K562 (cell line): ENCODE data around the gene PCDHA10.
"Not testable (repeated sequence)": the region's sequence is repeated elsewhere in the genome, so short reads cannot be mapped to it uniquely, and the experiment has no call there.

Experiments used
- BACH1 ChIP-seq: fragments of 200-800 bp; sonication (Bioruptor generic); IDR thresholded peaks from 2 replicates; pipeline ENCODE4 v1.6.1; 2016; ENCODE audit warnings: missing genetic modification characterization, missing compliant biosample characterization
- CREB1 ChIP-seq, 2 experiments: sonication (generic) in 1 of 2; formaldehyde crosslinking in 1 of 2; IDR thresholded peaks; 2 replicates each; pipeline versions ENCODE4 v1.6.1 to v1.8.0; 2012 to 2022; ENCODE audit warnings: inconsistent platforms in 1 of 2, mild to moderate bottlenecking in 1 of 2, missing genetic modification reagents in 1 of 2, moderate library complexity in 1 of 2
- CTCF ChIP-seq, 3 experiments: IDR thresholded peaks in 2 of 3; conservative IDR thresholded peaks in 1 of 3; 2 replicates each; pipeline ENCODE4 v1.5.1; 2011 to 2012; ENCODE audit warnings: low read length in 3 of 3, mild to moderate bottlenecking in 3 of 3, control low read depth in 2 of 3, improper control_type of control experiment in 1 of 3, inconsistent platforms in 1 of 3, low read depth in 1 of 3, mixed read lengths in 1 of 3, moderate library complexity in 1 of 3; ENCODE audit not compliant: insufficient read depth in 2 of 3
- ETV6 ChIP-seq, 3 experiments: fragments of 150-350 bp in 1 of 3; sonication (generic) in 1 of 3; formaldehyde crosslinking in 1 of 3; IDR thresholded peaks; 2 replicates each; pipeline versions ENCODE4 v1.6.1 to v1.8.0; 2014 to 2022; ENCODE audit warnings: borderline replicate concordance in 2 of 3, low read depth in 2 of 3, antibody characterized with exemption in 1 of 3, low read length in 1 of 3, mild to moderate bottlenecking in 1 of 3, missing genetic modification reagents in 1 of 3
- GABPA ChIP-seq: fragments of 200-800 bp; sonication (Bioruptor generic); conservative IDR thresholded peaks from 2 replicates; pipeline ENCODE4 v1.6.1; 2016; ENCODE audit warnings: low read depth, missing genetic modification characterization, missing compliant biosample characterization
- JUN ChIP-seq, 2 experiments: sonication (generic) in 1 of 2; formaldehyde crosslinking in 1 of 2; IDR thresholded peaks; 2 replicates each; pipeline versions ENCODE4 v1.6.1 to v1.8.0; 2012 to 2022; ENCODE audit warnings: borderline replicate concordance in 2 of 2, mild to moderate bottlenecking in 2 of 2, improper control_type of control experiment in 1 of 2, low read depth in 1 of 2, low read length in 1 of 2, missing genetic modification reagents in 1 of 2
- PCBP2 ChIP-seq: fragments of 200-400 bp; formaldehyde crosslinking; IDR thresholded peaks from 2 replicates; pipeline ENCODE4 v1.6.1; 2018; ENCODE audit warnings: low read length, low read depth, mild to moderate bottlenecking, moderate library complexity; ENCODE audit not compliant: poor library complexity, severe bottlenecking
- POLR2A ChIP-seq: fragments of 450-650 bp; conservative IDR thresholded peaks from 2 replicates; pipeline ENCODE4 v1.6.1; 2016
- SIX5 ChIP-seq, 2 experiments: IDR thresholded peaks; 2 replicates each; pipeline ENCODE4 v1.6.1; 2011; ENCODE audit warnings: low read length in 2 of 2, borderline replicate concordance in 1 of 2, low read depth in 1 of 2, mild to moderate bottlenecking in 1 of 2, moderate library complexity in 1 of 2; ENCODE audit not compliant: insufficient read depth in 1 of 2
- TAF15 ChIP-seq: fragments of 200-400 bp; formaldehyde crosslinking; IDR thresholded peaks from 2 replicates; pipeline ENCODE4 v1.6.1; 2017; ENCODE audit warnings: mild to moderate bottlenecking, low read depth, low read length, moderate library complexity
- ZNF274 ChIP-seq: IDR thresholded peaks from 2 replicates; pipeline ENCODE4 v1.6.1; 2011; ENCODE audit warnings: low read depth, mild to moderate bottlenecking, low read length, moderate library complexity, borderline replicate concordance
- ZNF311 ChIP-seq: fragments of 250-450 bp; sonication (Bioruptor Pico); IDR thresholded peaks from 2 replicates; pipeline ENCODE4 v1.4.0; 2020; ENCODE audit warnings: mild to moderate bottlenecking, moderate library complexity
- TF ChIP-seq, protein P1 (sequence below), 2 experiments: IDR thresholded peaks; 2 replicates each; pipeline ENCODE4 v1.6.1; 2011; ENCODE audit warnings: borderline replicate concordance in 1 of 2, control low read depth in 1 of 2, low read depth in 1 of 2, low read length in 1 of 2, mild to moderate bottlenecking in 1 of 2, mixed read lengths in 1 of 2, moderate library complexity in 1 of 2; ENCODE audit not compliant: insufficient read depth in 1 of 2, insufficient read length in 1 of 2, poor library complexity in 1 of 2, severe bottlenecking in 1 of 2; ENCODE audit errors: extremely low read depth in 1 of 2

- not testable (repeated sequence) for TF ChIP-seq POLR2A; ZNF274; SIX5 (IDR thresholded peaks at IDR 0.05; ENCODE audit: borderline replicate concordance in 1 of 2, insufficient read depth in 1 of 2, low read depth in 1 of 2, low read length in 2 of 2); CREB1 (IDR thresholded peaks at IDR 0.05); CREB1 (CRISPR knock-in tag; IDR thresholded peaks at IDR 0.05); TAF15; ZNF311; ETV6 (IDR thresholded peaks at IDR 0.05; ENCODE audit: borderline replicate concordance in 1 of 2, low read depth in 2 of 2, low read length in 1 of 2); ETV6 (CRISPR knock-in tag; IDR thresholded peaks at IDR 0.05; ENCODE audit: borderline replicate concordance); CTCF (IDR thresholded peaks at IDR 0.05 in 2 of 3, conservative IDR thresholded peaks at IDR 0.05 in 1 of 3; ENCODE audit: insufficient read depth in 2 of 3, low read depth in 1 of 3, low read length in 3 of 3); JUN (IDR thresholded peaks at IDR 0.05; ENCODE audit: borderline replicate concordance, low read depth, low read length); JUN (CRISPR knock-in tag; IDR thresholded peaks at IDR 0.05; ENCODE audit: borderline replicate concordance); BACH1 (tag); PCBP2; GABPA (tag)
- TF ChIP-seq, protein P1, sequence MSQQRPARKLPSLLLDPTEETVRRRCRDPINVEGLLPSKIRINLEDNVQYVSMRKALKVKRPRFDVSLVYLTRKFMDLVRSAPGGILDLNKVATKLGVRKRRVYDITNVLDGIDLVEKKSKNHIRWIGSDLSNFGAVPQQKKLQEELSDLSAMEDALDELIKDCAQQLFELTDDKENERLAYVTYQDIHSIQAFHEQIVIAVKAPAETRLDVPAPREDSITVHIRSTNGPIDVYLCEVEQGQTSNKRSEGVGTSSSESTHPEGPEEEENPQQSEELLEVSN (IDR thresholded peaks at IDR 0.05; ENCODE audit: borderline replicate concordance in 1 of 2, extremely low read depth in 1 of 2, insufficient read depth in 1 of 2, insufficient read length in 1 of 2, low read depth in 1 of 2, low read length in 1 of 2, poor library complexity in 1 of 2, severe bottlenecking in 1 of 2): not testable (repeated sequence)
Measured at GRCh38 chr5:140834439-140835008, 21.2 kb upstream of the PCDHA10 start.
